SK-N-SH treated with all-trans-retinoic acid at 6 μM for 48 hours (cell line): ENCODE data around the gene SRSF4.

Experiments used
- ARNTL ChIP-seq: fragments of 450-650 bp; formaldehyde crosslinking; IDR thresholded peaks from 2 replicates; pipeline ENCODE4 v1.5.0; 2020; ENCODE audit warnings: low read depth, mild to moderate bottlenecking, moderate library complexity, borderline replicate concordance
- BACH2 ChIP-seq: fragments of 250-450 bp; sonication (Bioruptor Pico); IDR thresholded peaks from 2 replicates; pipeline ENCODE4 v1.9.0; 2021; ENCODE audit warnings: mild to moderate bottlenecking, borderline replicate concordance
- OSR1 ChIP-seq: fragments of 250-450 bp; sonication (Bioruptor Pico); IDR thresholded peaks from 2 replicates; pipeline ENCODE4 v1.8.0; 2022; ENCODE audit warnings: moderate library complexity, mild to moderate bottlenecking, inconsistent platforms
- PATZ1 ChIP-seq: fragments of 250-450 bp; sonication (Bioruptor Pico); IDR thresholded peaks from 2 replicates; pipeline ENCODE4 v1.8.0; 2020; ENCODE audit warnings: mild to moderate bottlenecking, moderate library complexity, borderline replicate concordance
- POU6F1 ChIP-seq: fragments of 250-450 bp; sonication (Bioruptor Pico); IDR thresholded peaks from 2 replicates; pipeline ENCODE4 v1.8.0; 2021; ENCODE audit warnings: low read depth, mild to moderate bottlenecking, moderate library complexity, borderline replicate concordance
- PPARA ChIP-seq: fragments of 250-450 bp; sonication (Bioruptor Pico); IDR thresholded peaks from 2 replicates; pipeline ENCODE4 v1.5.0; 2020; ENCODE audit warnings: mild to moderate bottlenecking, borderline replicate concordance
- RARB ChIP-seq: fragments of 250-450 bp; sonication (Bioruptor Pico); IDR thresholded peaks from 2 replicates; pipeline ENCODE4 v1.8.0; 2021; ENCODE audit warnings: mild to moderate bottlenecking, moderate library complexity
- SNAI2 ChIP-seq: fragments of 250-450 bp; sonication (Bioruptor Pico); IDR thresholded peaks from 2 replicates; pipeline ENCODE4 v1.5.0; 2020; ENCODE audit warnings: mild to moderate bottlenecking, moderate library complexity
- TOX ChIP-seq: fragments of 250-450 bp; sonication (Bioruptor Pico); IDR thresholded peaks from 2 replicates; pipeline ENCODE4 v1.8.0; 2021; ENCODE audit warnings: mild to moderate bottlenecking, moderate library complexity, borderline replicate concordance
- TSHZ2 ChIP-seq: fragments of 250-450 bp; sonication (Bioruptor Pico); IDR thresholded peaks from 2 replicates; pipeline ENCODE4 v1.5.0; 2020; ENCODE audit warnings: mild to moderate bottlenecking, moderate library complexity
- ZNF70 ChIP-seq: fragments of 450-650 bp; formaldehyde crosslinking; IDR thresholded peaks from 2 replicates; pipeline ENCODE4 v1.5.0; 2020; ENCODE audit warnings: mild to moderate bottlenecking, moderate library complexity
- TF ChIP-seq, protein P1 (sequence below): fragments of 250-450 bp; sonication (Bioruptor Pico); IDR thresholded peaks from 2 replicates; pipeline ENCODE4 v1.5.1; 2021; ENCODE audit warnings: mild to moderate bottlenecking, moderate library complexity
- TF ChIP-seq, protein P2 (sequence below): fragments of 250-450 bp; sonication (Bioruptor Pico); IDR thresholded peaks from 2 replicates; pipeline ENCODE4 v1.5.1; 2020; ENCODE audit warnings: low read depth, mild to moderate bottlenecking, moderate library complexity

DNA sequence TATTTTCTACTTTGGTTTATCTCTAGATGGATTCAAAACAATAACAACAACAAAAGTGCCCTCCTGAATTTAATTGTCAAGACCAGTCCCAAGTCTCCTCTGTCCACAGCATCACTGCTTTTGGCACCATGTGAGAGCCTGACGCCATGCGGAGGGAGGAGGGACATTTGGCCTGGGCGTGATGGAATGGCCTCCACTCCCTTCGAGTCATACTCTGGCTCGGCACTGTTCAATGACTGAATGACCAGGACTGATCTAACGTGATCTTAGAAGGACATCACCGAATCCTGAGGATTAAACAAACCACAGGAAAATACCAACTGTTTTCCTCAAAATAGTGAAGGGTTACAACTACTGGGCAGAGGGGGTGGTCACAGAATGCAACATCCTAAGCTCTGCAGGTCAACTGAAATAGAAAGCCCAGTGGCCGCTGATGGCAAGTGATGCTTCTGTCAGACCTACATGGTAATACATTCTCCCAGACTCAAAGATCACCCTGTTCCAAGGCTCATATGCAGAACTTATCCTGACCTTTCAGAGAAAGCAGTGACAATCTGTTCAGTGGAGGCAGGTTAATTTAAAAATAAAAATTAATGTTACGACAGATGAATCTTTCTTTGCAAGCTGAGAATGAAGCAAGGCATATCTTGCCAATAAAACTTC lies 19.1 kb downstream of the SRSF4 start:
- TF ChIP-seq TSHZ2 (CRISPR knock-in tag) (no peak), RARB (CRISPR knock-in tag) (no peak), PATZ1 (no peak), BACH2 (CRISPR knock-in tag) (no peak), SNAI2 (CRISPR knock-in tag) (no peak), ARNTL (CRISPR knock-in tag) (no peak), ZNF70 (CRISPR knock-in tag) (no peak), PPARA (CRISPR knock-in tag) (no peak), POU6F1 (CRISPR knock-in tag) (no peak), OSR1 (CRISPR knock-in tag) (no peak), TOX (CRISPR knock-in tag) (no peak)
- TF ChIP-seq, protein P1, sequence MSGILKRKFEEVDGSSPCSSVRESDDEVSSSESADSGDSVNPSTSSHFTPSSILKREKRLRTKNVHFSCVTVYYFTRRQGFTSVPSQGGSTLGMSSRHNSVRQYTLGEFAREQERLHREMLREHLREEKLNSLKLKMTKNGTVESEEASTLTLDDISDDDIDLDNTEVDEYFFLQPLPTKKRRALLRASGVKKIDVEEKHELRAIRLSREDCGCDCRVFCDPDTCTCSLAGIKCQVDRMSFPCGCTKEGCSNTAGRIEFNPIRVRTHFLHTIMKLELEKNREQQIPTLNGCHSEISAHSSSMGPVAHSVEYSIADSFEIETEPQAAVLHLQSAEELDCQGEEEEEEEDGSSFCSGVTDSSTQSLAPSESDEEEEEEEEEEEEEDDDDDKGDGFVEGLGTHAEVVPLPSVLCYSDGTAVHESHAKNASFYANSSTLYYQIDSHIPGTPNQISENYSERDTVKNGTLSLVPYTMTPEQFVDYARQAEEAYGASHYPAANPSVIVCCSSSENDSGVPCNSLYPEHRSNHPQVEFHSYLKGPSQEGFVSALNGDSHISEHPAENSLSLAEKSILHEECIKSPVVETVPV (CRISPR knock-in tag) = no peak
- TF ChIP-seq, protein P2, sequence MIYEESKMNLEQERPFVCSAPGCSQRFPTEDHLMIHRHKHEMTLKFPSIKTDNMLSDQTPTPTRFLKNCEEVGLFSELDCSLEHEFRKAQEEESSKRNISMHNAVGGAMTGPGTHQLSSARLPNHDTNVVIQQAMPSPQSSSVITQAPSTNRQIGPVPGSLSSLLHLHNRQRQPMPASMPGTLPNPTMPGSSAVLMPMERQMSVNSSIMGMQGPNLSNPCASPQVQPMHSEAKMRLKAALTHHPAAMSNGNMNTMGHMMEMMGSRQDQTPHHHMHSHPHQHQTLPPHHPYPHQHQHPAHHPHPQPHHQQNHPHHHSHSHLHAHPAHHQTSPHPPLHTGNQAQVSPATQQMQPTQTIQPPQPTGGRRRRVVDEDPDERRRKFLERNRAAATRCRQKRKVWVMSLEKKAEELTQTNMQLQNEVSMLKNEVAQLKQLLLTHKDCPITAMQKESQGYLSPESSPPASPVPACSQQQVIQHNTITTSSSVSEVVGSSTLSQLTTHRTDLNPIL (CRISPR knock-in tag) = no peak
